ENCODE results near the gene BLMH.

- no peak for TF ChIP-seq CTCF (IDR thresholded peaks at IDR 0.05)
- TF ChIP-seq POLR2A (IDR thresholded peaks at IDR 0.05), result no peak
Observed at GRCh38 chr17:30212750-30213149, 79.0 kb downstream of the BLMH start.

All from thyroid gland (tissue), 4 donors.